Measurements from ENCODE around the gene TSR3.

Gene TSR3

GRCh38 chr16:1351582-1352362 lies at the start of gene TSR3, which contains the start of gene GNPTG:
TSS of gene TSR3 (minus strand) at chr16:1351878. CDS start at chr16:1351804, 74 bp downstream.
TSS of gene GNPTG (plus strand) at chr16:1351931. CDS start at chr16:1351966, 35 bp downstream.
- DNase-seq (ENCODE audit: low spot score) = peak; percentile 96
- in situ Hi-C loops (cut with MboI; ENCODE audit: low pct_unique_long_range_greater_than_20kb, low sequenced_read_pairs, unreplicated experiment) = no loop called here
- TF ChIP-seq, protein P1, sequence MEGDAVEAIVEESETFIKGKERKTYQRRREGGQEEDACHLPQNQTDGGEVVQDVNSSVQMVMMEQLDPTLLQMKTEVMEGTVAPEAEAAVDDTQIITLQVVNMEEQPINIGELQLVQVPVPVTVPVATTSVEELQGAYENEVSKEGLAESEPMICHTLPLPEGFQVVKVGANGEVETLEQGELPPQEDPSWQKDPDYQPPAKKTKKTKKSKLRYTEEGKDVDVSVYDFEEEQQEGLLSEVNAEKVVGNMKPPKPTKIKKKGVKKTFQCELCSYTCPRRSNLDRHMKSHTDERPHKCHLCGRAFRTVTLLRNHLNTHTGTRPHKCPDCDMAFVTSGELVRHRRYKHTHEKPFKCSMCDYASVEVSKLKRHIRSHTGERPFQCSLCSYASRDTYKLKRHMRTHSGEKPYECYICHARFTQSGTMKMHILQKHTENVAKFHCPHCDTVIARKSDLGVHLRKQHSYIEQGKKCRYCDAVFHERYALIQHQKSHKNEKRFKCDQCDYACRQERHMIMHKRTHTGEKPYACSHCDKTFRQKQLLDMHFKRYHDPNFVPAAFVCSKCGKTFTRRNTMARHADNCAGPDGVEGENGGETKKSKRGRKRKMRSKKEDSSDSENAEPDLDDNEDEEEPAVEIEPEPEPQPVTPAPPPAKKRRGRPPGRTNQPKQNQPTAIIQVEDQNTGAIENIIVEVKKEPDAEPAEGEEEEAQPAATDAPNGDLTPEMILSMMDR (IDR thresholded peaks at IDR 0.05; ENCODE audit: extremely low read depth, insufficient read depth, missing control alignments) = no peak

GRCh38 chr16:1401061-1401757 lies 49.5 kb upstream of the TSR3 start:
- DNase-seq (ENCODE audit: low spot score) = no peak
- in situ Hi-C loops (cut with MboI; ENCODE audit: low pct_unique_long_range_greater_than_20kb, low sequenced_read_pairs, unreplicated experiment) = no loop called here
- TF ChIP-seq, protein P1 (IDR thresholded peaks at IDR 0.05; ENCODE audit: extremely low read depth, insufficient read depth, missing control alignments) = no peak

- no peak for DNase-seq (ENCODE audit: low spot score)
- in situ Hi-C loops (cut with MboI; ENCODE audit: low pct_unique_long_range_greater_than_20kb, low sequenced_read_pairs, unreplicated experiment) = no loop called here
- TF ChIP-seq, protein P1 (IDR thresholded peaks at IDR 0.05; ENCODE audit: extremely low read depth, insufficient read depth, missing control alignments) = no peak
Observed at GRCh38 chr16:1398826-1399581, 47.3 kb upstream of the TSR3 start.

DNA sequence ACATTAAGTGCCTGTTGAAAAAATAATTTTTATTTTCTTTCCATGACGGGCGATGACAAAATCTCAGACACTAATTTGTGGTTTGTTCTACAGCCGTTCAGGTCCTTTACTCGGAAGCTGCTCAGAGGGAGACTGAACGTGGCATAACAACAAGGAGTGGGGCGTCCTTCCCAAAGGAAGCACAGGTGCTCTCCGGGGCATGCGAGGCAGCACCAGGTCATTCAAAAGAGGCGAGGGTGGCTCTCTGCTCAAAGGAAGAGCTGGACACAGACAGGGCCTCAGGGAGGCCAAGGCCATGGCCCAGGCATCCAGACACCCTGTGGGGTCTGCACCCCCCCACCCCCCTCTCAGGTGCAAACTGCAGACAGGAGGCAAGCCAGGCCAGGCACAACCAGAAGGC lies 46.7 kb upstream of the TSR3 start:
- in situ Hi-C loops (cut with MboI; ENCODE audit: low pct_unique_long_range_greater_than_20kb, low sequenced_read_pairs, unreplicated experiment) = no loop called here
- no peak for DNase-seq (ENCODE audit: low spot score)
- TF ChIP-seq, protein P1 (IDR thresholded peaks at IDR 0.05; ENCODE audit: extremely low read depth, insufficient read depth, missing control alignments) = no peak

DNA sequence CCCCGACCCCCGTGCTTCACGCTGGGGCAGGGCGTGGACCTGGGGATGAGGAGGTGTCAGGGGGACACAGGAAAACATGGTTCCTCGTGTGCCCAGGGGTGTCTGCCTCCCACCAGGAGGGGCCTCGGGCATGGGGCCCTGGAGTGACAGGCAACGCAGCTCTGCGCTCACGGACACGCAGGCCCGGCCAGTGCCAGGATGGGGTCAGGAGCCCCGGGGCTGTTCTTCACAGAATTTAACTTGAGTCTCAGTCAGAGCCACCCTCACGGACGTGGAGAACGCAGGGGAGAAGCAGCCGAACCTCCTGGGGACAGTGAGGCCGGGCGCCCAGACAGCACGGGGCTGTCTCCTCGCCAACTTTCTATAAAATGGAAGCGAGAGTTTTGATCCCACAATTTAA lies 46.1 kb upstream of the TSR3 start:
- no peak for DNase-seq (ENCODE audit: low spot score)
- in situ Hi-C loops (cut with MboI; ENCODE audit: low pct_unique_long_range_greater_than_20kb, low sequenced_read_pairs, unreplicated experiment) = no loop called here
- TF ChIP-seq, protein P1 (IDR thresholded peaks at IDR 0.05; ENCODE audit: extremely low read depth, insufficient read depth, missing control alignments) = no peak

DNA sequence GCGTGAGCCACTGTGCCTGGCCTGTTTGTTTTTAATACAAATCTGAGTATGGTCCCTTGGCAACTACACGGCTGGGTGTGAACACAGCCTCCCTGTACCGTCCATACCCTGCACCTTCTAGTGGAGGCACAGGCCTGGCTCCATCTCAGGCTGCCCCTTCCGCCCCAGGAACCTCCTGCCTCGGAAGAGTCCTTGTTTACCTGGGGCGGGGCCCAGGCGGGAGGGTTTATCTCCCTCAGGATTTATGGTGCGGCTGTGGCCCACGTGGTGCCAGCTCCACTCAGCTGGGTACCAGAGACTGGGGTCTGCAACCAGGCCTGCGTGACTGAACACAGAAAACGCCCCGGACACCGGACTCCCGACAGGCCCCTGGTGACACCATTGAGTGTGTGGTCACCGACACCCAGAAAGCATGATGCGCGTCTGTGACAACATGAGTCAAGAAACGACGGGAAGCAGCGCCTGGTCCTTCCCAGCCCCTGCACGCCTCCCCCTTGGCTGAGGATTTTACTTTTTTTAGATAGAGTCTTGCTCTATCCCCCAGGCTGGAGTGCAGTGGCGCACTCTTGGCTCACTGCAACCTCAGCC lies 43.9 kb upstream of the TSR3 start:
- in situ Hi-C loops (cut with MboI; ENCODE audit: low pct_unique_long_range_greater_than_20kb, low sequenced_read_pairs, unreplicated experiment) = no loop called here
- DNase-seq (ENCODE audit: low spot score) = no peak

More for the DNA sequence above, 43.9 kb upstream of the TSR3 start:
- TF ChIP-seq, protein P1 (IDR thresholded peaks at IDR 0.05; ENCODE audit: extremely low read depth, insufficient read depth, missing control alignments) = no peak
